ENCODE measurements around the gene ALDH3A1. TPM values are rescaled to one million over a fixed set of nuclear protein-coding genes. Genes with fewer than 3 reads are reported as not detected.

ALDH3A1 gene
- total and polyA plus RNA-seq, 3 donors from 2014 or later, result 3.2 to 5.6 (median 4.2) TPM

- Histone ChIP-seq H3K27ac (no peak overlapping the region), H3K27me3 (no peaks in the 10 kb centered on the region), H3K4me3 (no peak overlapping the region), H3K9me3 (no peaks in the 10 kb centered on the region), H3K36me3 (ENCODE audit: low read depth, missing control alignments) (no peaks in the 10 kb centered on the region), H3K4me1 (no peaks in the 10 kb centered on the region)
- TF ChIP-seq POLR2A (IDR thresholded peaks at IDR 0.05), result no peak
- TF ChIP-seq CTCF (IDR thresholded peaks at IDR 0.05), result no peak
- no peak for DNase-seq
- intact Hi-C loops (cut with DNase I; ENCODE audit: low total_unique reads), result no loop called here
- WGBS, 2 donors, result 48 to 76% methylated on average over 6 of the region's 6 CpGs
These were observed 23.1 kb upstream of the ALDH3A1 start for GRCh38 chr17:19770985-19771735.

GRCh38 chr17:19769946-19770652 is 22.0 kb upstream of the ALDH3A1 start:
- 83 to 86% methylated on average over 7 of the region's 7 CpGs for WGBS, 2 donors
- no peaks in the 10 kb centered on the region for H3K36me3 ChIP-seq (ENCODE audit: low read depth, missing control alignments)
- H3K9me3 ChIP-seq, result no peaks in the 10 kb centered on the region
- no peak overlapping the region for H3K27ac ChIP-seq
- TF ChIP-seq CTCF (IDR thresholded peaks at IDR 0.05) (no peak), POLR2A (IDR thresholded peaks at IDR 0.05) (no peak)
- DNase-seq, result no peak
- H3K4me1 ChIP-seq, result no peaks in the 10 kb centered on the region
- intact Hi-C loops (cut with DNase I; ENCODE audit: low total_unique reads), result loop anchor here (5.0 to 10.0 kb wide), 2 partner anchors 253 to 405 kb away; partner anchors contain the start of gene B9D1
- H3K27me3 ChIP-seq, result no peaks in the 10 kb centered on the region
- no peak overlapping the region for H3K4me3 ChIP-seq

GRCh38 chr17:19768046-19768782 is 20.1 kb upstream of the ALDH3A1 start:
- H3K36me3 ChIP-seq (ENCODE audit: low read depth, missing control alignments), result no peaks in the 10 kb centered on the region
- DNase-seq, result no peak
- H3K27me3 ChIP-seq, result no peaks in the 10 kb centered on the region
- no peak for TF ChIP-seq POLR2A (IDR thresholded peaks at IDR 0.05)
- no peak for TF ChIP-seq CTCF (IDR thresholded peaks at IDR 0.05)
- no peak overlapping the region for H3K27ac ChIP-seq
- H3K9me3 ChIP-seq, result no peaks in the 10 kb centered on the region
- 48 to 56% methylated on average over 8 to 10 of the region's 10 CpGs for WGBS, 2 donors
- H3K4me3 ChIP-seq, result no peak overlapping the region
- H3K4me1 ChIP-seq, result no peaks in the 10 kb centered on the region
- intact Hi-C loops (cut with DNase I; ENCODE audit: low total_unique reads), result loop anchor here (5.0 to 10.0 kb wide), 2 partner anchors 251 to 403 kb away; partner anchors contain the start of gene B9D1

GRCh38 chr17:19766421-19767270 is 18.5 kb upstream of the ALDH3A1 start:
- no peak overlapping the region for H3K27ac ChIP-seq
- intact Hi-C loops (cut with DNase I; ENCODE audit: low total_unique reads), result loop anchor here (5.0 to 10.0 kb wide), 2 partner anchors 249 to 402 kb away; partner anchors contain the start of gene B9D1
- H3K27me3 ChIP-seq, result no peaks in the 10 kb centered on the region
- TF ChIP-seq CTCF (IDR thresholded peaks at IDR 0.05) (peak; percentile 76 to 90 (median 88)), POLR2A (IDR thresholded peaks at IDR 0.05) (no peak)
- H3K9me3 ChIP-seq, result no peaks in the 10 kb centered on the region
- WGBS, 2 donors, result 37 to 45% methylated on average over 9 to 12 of the region's 12 CpGs
- H3K36me3 ChIP-seq (ENCODE audit: low read depth, missing control alignments), result no peaks in the 10 kb centered on the region
- no peaks in the 10 kb centered on the region for H3K4me1 ChIP-seq
- DNase-seq, result peak; percentile 77
- no peak overlapping the region for H3K4me3 ChIP-seq
